Peyer's patch (tissue), 4 donors: Measurements from ENCODE around the gene KRTAP2-2.

Experiments
- CTCF ChIP-seq, 6 experiments: fragments of 450-650 bp in 4 of 6; fragments of 200-600 bp in 2 of 6; sonication (generic) in 1 of 6; IDR thresholded peaks; one replicate each; pipeline ENCODE4 v1.5.1; 2017 to 2019; ENCODE audit warnings: antibody characterized with exemption in 6 of 6, mild to moderate bottlenecking in 3 of 6, moderate library complexity in 1 of 6
- POLR2A ChIP-seq, 2 donors: fragments of 450-650 bp; IDR thresholded peaks; one replicate each; pipeline ENCODE4 v1.5.1; 2017; ENCODE audit warnings: antibody characterized with exemption in 2 of 2, mild to moderate bottlenecking in 2 of 2, moderate library complexity in 2 of 2

GRCh38 chr17:41071606-41072360 lies 16.8 kb upstream of the KRTAP2-2 start:
- no peak for TF ChIP-seq CTCF (IDR thresholded peaks at IDR 0.05)
- no peak for TF ChIP-seq POLR2A (IDR thresholded peaks at IDR 0.05)
